GM18519 (cell line): ENCODE measurements around the gene HOXA9.

Experiments
- ATAC-seq: cut with Tn5 transposase; IDR thresholded peaks from one replicate; pipeline ENCODE4 v1.9.1; 2021; ENCODE audit warnings: mild to moderate bottlenecking, moderate library complexity; ENCODE audit not compliant: unreplicated experiment, low FRiP score

The HOXA9 gene

GRCh38 chr7:27116962-27117886, 48.1 kb downstream of the HOXA9 start:
- no peak for ATAC-seq

- no peak for ATAC-seq
Measured at GRCh38 chr7:27116031-27116961, 49.0 kb downstream of the HOXA9 start.

GRCh38 chr7:27115221-27116026, 49.9 kb downstream of the HOXA9 start:
- no peak for ATAC-seq

GRCh38 chr7:27114881-27115220, 50.5 kb downstream of the HOXA9 start:
- no peak for ATAC-seq

- ATAC-seq = no peak
Measured at GRCh38 chr7:27113991-27114769, 51.2 kb downstream of the HOXA9 start.

- no peak for ATAC-seq
Measured at GRCh38 chr7:27112955-27113949, 52.1 kb downstream of the HOXA9 start.
